Activated CD8-positive, alpha-beta T cell treated with anti-CD3 and anti-CD28 coated beads for 36 hours (primary cell): ENCODE measurements around the gene EGR1. TPM values are rescaled to one million over a fixed set of nuclear protein-coding genes. Genes with fewer than 3 reads are reported as not detected.

Source experiments
- ATAC-seq: fragments of 200-7000 bp; cut with Tn5 transposase; one replicate; pipeline ENCODE4 v1.10.0; 2021; ENCODE audit warnings: mild to moderate bottlenecking, moderate library complexity
- CTCF ChIA-PET: fragments of 350-600 bp; sonication (Branson Sonifier 250); formaldehyde crosslinking; loops from one replicate; lab custom pipeline; 2021; ENCODE audit warnings: antibody characterized with exemption; lab: Charles Lee
- POLR2A ChIA-PET: fragments of 350-600 bp; sonication (Branson Sonifier 250); formaldehyde crosslinking; loops from one replicate; lab custom pipeline; 2021; ENCODE audit warnings: antibody characterized with exemption; lab: Charles Lee
- DNase-seq: peaks from one replicate; pipeline ENCODE4 v3.0.0-alpha.2; 2020
- H3K27ac Mint-ChIP-seq: one replicate; pipeline ENCODE4 v1.8.0; 2021; ENCODE audit warnings: mild to moderate bottlenecking, mixed read lengths
- H3K27me3 Mint-ChIP-seq: one replicate; pipeline ENCODE4 v1.8.0; 2021; ENCODE audit warnings: mixed read lengths
- H3K36me3 Mint-ChIP-seq: one replicate; pipeline ENCODE4 v1.8.0; 2021; ENCODE audit warnings: low read depth, mixed read lengths
- H3K4me1 Mint-ChIP-seq: one replicate; pipeline ENCODE4 v1.8.0; 2021; ENCODE audit warnings: low read depth, mixed read lengths
- H3K4me3 Mint-ChIP-seq: one replicate; pipeline ENCODE4 v1.8.0; 2021; ENCODE audit warnings: mild to moderate bottlenecking, moderate library complexity, mixed read lengths
- H3K9me3 Mint-ChIP-seq: one replicate; pipeline ENCODE4 v1.8.0; 2021; ENCODE audit warnings: mixed read lengths
- intact Hi-C: fragments of 100-400 bp; cut with micrococcal nuclease; formaldehyde crosslinking; loops from one replicate; pipeline ENCODE4 v1.10.0; 2022
- total RNA-seq, 2 experiments: library from RNA; stranded (reverse); gene quantifications; one replicate each; pipeline ENCODE4 v1.2.3, GENCODE V29; 2021
- TF ChIP-seq, protein P1 (sequence below): fragments of 200-600 bp; IDR thresholded peaks from one replicate; pipeline ENCODE4 v1.8.0; 2022; ENCODE audit warnings: antibody characterized with exemption, mild to moderate bottlenecking

Gene EGR1
- total RNA-seq, 2 experiments from 2014 or later, result 46.0 to 46.4 TPM

DNA sequence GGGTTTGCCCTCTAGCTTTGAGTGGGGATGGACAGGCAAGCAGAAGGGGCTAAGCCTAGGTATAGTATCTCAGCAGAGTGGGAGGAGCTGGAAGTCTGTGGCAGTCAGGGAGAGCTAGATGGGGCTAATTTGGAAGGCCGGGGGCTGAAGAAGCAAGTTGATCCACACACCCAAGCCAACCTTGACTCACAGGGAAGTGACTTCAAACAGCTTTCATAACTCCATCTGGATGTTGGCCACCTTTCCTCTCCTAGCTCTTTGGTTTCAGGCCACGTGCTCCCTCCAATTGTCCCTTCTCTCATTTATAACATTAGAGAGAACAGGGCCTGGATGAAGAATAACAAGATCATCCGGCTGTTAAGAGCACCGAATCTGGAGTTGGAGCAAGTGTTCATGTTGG is 36.8 kb downstream of the EGR1 start:
- ATAC-seq, result no peak
- CTCF ChIA-PET, result interaction anchor here (1.1 to 5.6 kb wide), 7 partner anchors 12 to 323 kb away, joined by 3 to 85 read pairs (median 3); partner anchors contain the start of genes EGR1 and KIF20A
- intact Hi-C loops, result loop anchor here (5.0 kb wide), 1 partner anchor 35 kb away; the partner anchor contains the start of gene EGR1
- no peaks in the 10 kb centered on the region for H3K27me3 Mint-ChIP-seq
- peaks cover 2% of the 10 kb centered on the region for H3K4me1 Mint-ChIP-seq
- peaks cover under 1% of the 10 kb centered on the region for H3K36me3 Mint-ChIP-seq
- DNase-seq, result no peak
- no peak overlapping the region for H3K4me3 Mint-ChIP-seq
- H3K9me3 Mint-ChIP-seq, result no peaks in the 10 kb centered on the region
- POLR2A ChIA-PET, result interaction anchor here (0.5 to 3.3 kb wide), 4 partner anchors 9 to 54 kb away, joined by 3 to 9 read pairs (median 3); no protein-coding TSS in a partner anchor
- H3K27ac Mint-ChIP-seq, result no peak overlapping the region
- TF ChIP-seq, protein P1, sequence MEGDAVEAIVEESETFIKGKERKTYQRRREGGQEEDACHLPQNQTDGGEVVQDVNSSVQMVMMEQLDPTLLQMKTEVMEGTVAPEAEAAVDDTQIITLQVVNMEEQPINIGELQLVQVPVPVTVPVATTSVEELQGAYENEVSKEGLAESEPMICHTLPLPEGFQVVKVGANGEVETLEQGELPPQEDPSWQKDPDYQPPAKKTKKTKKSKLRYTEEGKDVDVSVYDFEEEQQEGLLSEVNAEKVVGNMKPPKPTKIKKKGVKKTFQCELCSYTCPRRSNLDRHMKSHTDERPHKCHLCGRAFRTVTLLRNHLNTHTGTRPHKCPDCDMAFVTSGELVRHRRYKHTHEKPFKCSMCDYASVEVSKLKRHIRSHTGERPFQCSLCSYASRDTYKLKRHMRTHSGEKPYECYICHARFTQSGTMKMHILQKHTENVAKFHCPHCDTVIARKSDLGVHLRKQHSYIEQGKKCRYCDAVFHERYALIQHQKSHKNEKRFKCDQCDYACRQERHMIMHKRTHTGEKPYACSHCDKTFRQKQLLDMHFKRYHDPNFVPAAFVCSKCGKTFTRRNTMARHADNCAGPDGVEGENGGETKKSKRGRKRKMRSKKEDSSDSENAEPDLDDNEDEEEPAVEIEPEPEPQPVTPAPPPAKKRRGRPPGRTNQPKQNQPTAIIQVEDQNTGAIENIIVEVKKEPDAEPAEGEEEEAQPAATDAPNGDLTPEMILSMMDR, result no peak

DNA sequence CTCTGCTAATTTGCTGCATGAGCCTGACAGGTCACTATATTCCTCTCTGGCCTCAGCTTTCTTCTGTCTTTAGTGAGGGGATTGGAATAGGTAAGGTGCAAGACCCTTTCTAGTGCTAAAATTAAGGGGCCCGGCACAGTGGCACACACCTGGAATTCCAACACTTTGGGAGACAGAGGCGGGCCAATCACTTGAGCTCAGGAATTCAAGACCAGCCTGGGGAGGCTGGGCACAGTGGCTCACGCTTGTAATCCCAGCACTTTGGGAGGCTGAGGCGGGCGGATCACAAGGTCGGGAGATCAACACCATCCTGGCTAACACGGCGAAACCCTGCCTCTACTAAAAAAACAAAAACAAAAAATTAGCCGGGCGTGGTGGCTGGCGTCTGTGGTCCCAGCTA is 37.2 kb downstream of the EGR1 start:
- DNase-seq, result no peak
- peaks cover 2% of the 10 kb centered on the region for H3K4me1 Mint-ChIP-seq
- no peak overlapping the region for H3K4me3 Mint-ChIP-seq
- H3K27me3 Mint-ChIP-seq, result no peaks in the 10 kb centered on the region
- TF ChIP-seq, protein P1, result no peak
- H3K27ac Mint-ChIP-seq, result no peak overlapping the region
- intact Hi-C loops, result loop anchor here (5.0 kb wide), 1 partner anchor 35 kb away; the partner anchor contains the start of gene EGR1
- no peak for ATAC-seq
- CTCF ChIA-PET, result interaction anchor here (0.9 to 5.6 kb wide), 18 partner anchors 9 to 325 kb away, joined by 3 to 85 read pairs (median 5); partner anchors contain the start of genes BRD8, EGR1, KIF20A and REEP2
- H3K9me3 Mint-ChIP-seq, result no peaks in the 10 kb centered on the region
- POLR2A ChIA-PET, result interaction anchor here (0.5 to 3.3 kb wide), 6 partner anchors 9 to 55 kb away, joined by 3 to 9 read pairs (median 3); no protein-coding TSS in a partner anchor
- H3K36me3 Mint-ChIP-seq, result peaks cover 4% of the 10 kb centered on the region

DNA sequence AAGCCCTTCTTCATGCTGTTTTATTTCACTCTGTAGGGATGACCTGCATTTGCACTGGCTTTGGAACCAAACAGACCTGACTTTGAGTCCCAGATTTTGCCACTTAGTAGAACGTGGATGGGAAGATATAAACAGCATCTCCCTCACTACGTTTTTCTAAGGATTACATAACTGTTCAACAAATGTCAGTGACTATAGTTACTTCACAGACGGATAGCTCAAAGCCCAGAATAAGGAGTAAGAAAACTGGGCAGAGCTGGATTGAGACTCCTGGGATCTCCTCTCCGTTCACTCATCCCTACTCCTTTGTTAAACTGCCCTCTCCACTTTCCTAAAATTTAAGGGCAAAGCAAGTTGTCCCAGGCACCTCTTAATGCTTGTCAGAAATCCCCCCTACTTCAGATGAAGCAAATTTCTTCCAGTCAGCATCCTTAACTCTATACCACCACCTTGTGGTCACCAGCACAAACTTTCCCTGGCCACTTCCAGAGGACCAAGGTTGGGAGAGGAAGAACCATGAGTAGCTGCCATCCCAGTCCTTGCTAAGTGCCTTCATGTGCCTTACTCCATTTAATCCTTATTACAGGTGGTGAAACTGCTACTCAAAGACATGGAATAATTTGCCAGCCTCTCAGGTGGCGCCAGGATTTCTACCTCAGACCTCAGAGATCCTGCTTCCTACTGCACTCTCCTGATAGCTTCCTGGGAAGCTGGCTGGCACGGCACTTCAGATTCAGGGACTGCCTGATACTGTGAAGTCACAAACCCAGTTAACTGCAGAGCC is 38.4 kb downstream of the EGR1 start:
- Mint-ChIP-seq H3K4me3 (no peak overlapping the region), H3K27ac (no peak overlapping the region), H3K36me3 (peaks cover 13% of the 10 kb centered on the region), H3K27me3 (no peaks in the 10 kb centered on the region), H3K9me3 (no peaks in the 10 kb centered on the region), H3K4me1 (peaks cover 2% of the 10 kb centered on the region)
- ChIA-PET POLR2A (interaction anchor here (0.6 to 3.3 kb wide), 7 partner anchors 8 to 69 kb away, joined by 3 to 9 read pairs (median 4); no protein-coding TSS in a partner anchor), CTCF (interaction anchor here (0.5 to 5.6 kb wide), 37 partner anchors 8 to 326 kb away, joined by 3 to 85 read pairs (median 5); partner anchors contain the start of genes BRD8, CDC23, EGR1 and KDM3B)
- intact Hi-C loops, result loop anchor here (5.0 kb wide), 1 partner anchor 36 kb away; the partner anchor contains the start of gene EGR1
- ATAC-seq, result peak; percentile 81
- TF ChIP-seq, protein P1, result peak; percentile 82
- DNase-seq, result peak; percentile 32

DNA sequence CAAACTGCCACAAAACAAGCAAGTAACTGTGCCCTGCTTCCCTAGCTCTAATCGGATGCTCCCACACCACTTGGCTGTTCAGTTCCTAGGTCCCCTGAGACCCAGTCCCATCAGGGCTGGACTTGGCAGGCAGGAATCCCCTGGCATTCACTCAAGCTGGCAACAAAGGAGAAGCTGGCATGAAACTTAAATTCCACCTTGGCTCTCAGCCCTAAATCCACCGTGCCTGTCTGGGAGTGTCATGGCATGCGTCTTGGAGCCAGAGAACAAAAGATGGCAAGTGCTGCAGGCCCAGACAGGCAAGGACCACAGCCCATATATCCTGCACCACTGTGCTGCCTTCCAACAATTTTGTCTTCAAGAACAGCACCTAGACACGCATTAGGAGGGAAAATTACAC is 39.5 kb downstream of the EGR1 start:
- ChIA-PET POLR2A (interaction anchor here (0.7 to 1.7 kb wide), 6 partner anchors 12 to 228 kb away, joined by 3 to 7 read pairs (median 3); no protein-coding TSS in a partner anchor), CTCF (interaction anchor here (0.7 to 5.6 kb wide), 16 partner anchors 8 to 153 kb away, joined by 3 to 85 read pairs (median 6); partner anchors contain the start of genes EGR1, KDM3B and REEP2)

More for the DNA sequence above, 39.5 kb downstream of the EGR1 start:
- ATAC-seq (no peak), DNase-seq (no peak)
- Mint-ChIP-seq H3K27me3 (no peaks in the 10 kb centered on the region), H3K4me1 (peaks cover 2% of the 10 kb centered on the region), H3K4me3 (no peak overlapping the region), H3K36me3 (peaks cover 20% of the 10 kb centered on the region), H3K9me3 (no peaks in the 10 kb centered on the region), H3K27ac (no peak overlapping the region)
- TF ChIP-seq, protein P1, result no peak
- intact Hi-C loops, result loop anchor here (5.0 kb wide), 1 partner anchor 37 kb away; the partner anchor contains the start of gene EGR1
